ENCODE measurements around the gene SPATA31E1.
"Not testable (repeated sequence)": the region's sequence is repeated elsewhere in the genome, so short reads cannot be mapped to it uniquely, and the experiment has no call there.

The SPATA31E1 gene

DNA sequence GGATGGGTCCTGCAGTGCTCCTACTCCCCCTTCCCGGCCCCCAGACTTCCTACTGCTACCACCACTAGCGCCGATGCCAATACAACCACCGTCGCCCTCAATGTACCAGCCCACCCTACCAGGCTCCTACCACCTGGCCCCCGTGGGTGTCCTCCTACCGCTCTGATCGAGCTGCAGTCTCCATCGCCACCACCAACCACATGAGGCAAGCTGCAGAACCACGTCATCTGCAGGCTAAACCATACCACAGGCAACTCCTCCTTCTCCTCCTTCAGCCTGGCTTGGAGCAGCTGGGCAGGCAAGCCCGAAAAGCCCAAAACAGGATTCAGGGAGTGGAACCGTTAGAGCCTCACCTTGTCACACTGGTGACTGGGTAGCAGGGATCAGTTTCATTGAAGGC, 54.7 kb downstream of the SPATA31E1 start:
- DNase-seq = not testable (repeated sequence)

DNA sequence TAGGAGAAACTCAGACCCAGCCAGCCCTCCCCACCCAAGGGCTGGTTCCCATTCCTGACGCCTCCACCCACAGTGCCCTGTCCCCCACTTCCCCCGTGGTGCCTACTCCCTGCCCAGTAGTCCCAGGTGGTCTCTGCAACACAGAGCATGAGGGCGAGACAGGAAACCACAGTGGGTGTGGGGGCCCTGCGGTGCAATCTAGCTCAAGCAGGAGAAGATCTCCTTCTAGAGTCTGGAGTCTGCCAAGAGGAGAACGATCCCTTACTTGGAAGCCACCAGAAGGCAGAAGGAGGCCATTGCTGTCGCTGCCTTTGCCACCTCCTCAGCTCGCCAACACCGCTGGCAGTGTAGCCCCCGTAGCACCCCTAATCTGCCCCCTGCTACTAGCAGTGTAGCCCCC, 55.2 kb downstream of the SPATA31E1 start:
- not testable (repeated sequence) for DNase-seq

DNA sequence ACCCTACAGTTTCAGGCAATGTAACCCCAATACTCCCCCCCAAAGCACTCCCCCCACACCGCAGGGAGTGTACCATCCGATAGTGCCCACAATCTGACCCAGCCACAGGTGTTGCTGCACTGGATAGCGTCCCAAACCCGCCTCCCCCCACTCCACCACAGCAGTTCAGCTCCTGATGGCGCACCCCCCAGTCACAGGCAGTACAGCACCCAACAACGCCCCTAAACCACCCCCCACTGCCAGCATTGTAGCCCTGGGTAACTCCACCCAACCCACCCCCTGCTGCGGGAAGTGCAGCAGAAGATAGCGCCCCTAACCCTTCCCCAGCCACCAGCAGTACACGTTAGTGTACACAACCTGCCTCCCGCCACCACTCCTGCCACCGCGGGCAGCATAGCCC, 55.7 kb downstream of the SPATA31E1 start:
- not testable (repeated sequence) for DNase-seq
